Stimulated activated CD4-positive, alpha-beta T cell treated with anti-CD3 and anti-CD28 coated beads, Interleukin-1b, Interleukin-23, amount 100 ng/mL, for 1 hour (primary cell): Measurements from ENCODE around the gene TTLL1.
"Not testable (repeated sequence)": the region's sequence is repeated elsewhere in the genome, so short reads cannot be mapped to it uniquely, and the experiment has no call there.

Experiments
- DNase-seq, 2 donors: peaks; one replicate each; pipeline ENCODE4 v3.0.0-alpha.2; 2020; ENCODE audit warnings: low read depth in 2 of 2

Gene TTLL1

GRCh38 chr22:43013355-43014315, 75.6 kb downstream of the TTLL1 start:
- DNase-seq: no peak

DNA sequence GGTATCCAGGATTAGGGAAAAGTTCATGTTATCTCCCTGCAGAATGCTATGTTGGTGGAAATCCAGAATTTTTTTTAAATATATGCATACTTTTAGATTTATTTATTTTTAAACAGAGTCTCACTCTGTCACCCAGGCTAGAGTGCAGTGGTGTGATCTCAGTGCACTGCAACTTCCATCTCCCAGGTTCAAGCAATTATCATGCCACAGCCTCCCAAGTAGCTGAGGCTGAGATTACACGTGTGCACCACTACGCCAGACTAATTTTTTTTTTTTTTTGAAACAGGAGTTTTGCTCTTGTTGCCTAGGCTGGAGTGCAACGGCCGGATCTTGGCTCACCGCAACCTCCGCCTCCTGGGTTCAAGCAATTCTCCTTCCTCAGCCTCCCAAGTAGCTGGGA, 76.8 kb downstream of the TTLL1 start:
- DNase-seq: no peak

DNA sequence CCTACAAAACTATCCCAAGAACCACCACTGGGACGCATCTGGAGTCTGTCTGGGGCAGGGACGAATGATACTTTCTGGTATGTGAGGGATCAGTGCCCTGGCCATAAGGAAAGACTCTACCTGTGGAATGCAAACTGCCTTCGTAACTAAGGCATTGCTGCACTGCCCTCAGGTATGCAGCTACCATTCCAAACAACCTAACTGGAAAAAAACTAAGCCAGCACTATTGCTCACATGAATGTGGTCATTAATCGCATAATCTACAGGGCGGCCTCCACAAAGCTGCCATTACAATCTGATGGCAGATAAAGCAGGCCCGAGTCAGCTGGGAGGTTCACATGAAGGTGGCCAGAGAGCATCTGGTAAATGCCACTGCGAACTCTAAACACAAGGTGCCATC, 78.1 kb downstream of the TTLL1 start:
- DNase-seq: no peak

DNA sequence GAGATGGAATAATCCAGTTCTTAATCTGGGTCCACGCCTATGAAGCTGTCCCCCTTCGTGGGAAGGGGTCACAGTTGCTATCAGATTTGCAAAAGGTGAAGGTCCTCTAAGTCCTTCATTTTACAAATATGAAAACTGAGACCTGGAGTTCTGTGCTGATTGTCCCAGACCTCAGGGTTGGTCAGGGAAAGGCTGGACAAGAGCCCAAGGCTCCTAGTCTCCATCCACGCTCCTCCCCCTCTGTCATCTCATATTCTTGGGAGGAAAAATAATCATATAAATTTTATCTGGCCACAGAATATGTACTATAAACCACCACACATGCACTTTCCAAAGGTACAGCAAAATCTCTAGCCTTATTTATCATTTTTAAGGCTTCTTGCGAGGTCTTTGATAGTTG, 79.7 kb downstream of the TTLL1 start:
- no peak for DNase-seq

DNA sequence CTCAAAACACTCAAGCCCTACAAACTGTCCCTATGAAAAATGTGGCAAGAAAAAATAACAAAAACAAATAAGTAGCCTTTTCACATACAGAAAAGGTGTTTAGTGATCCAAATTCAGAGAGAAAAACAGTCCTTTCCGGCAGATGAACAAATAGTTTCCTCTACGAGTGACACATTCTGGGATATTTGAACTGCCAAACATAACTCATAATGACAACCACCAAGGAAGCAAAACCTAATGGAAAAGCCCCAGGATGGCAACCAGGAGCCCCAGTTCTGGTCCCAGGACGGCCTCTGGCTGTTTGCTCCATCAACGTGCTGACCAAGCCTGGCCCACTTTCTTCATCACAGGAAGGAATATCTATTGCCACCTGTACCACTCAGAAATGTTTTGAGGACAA, 80.3 kb downstream of the TTLL1 start:
- no peak for DNase-seq

- DNase-seq: no peak
These were observed 80.7 kb downstream of the TTLL1 start for GRCh38 chr22:43008509-43008908.

DNA sequence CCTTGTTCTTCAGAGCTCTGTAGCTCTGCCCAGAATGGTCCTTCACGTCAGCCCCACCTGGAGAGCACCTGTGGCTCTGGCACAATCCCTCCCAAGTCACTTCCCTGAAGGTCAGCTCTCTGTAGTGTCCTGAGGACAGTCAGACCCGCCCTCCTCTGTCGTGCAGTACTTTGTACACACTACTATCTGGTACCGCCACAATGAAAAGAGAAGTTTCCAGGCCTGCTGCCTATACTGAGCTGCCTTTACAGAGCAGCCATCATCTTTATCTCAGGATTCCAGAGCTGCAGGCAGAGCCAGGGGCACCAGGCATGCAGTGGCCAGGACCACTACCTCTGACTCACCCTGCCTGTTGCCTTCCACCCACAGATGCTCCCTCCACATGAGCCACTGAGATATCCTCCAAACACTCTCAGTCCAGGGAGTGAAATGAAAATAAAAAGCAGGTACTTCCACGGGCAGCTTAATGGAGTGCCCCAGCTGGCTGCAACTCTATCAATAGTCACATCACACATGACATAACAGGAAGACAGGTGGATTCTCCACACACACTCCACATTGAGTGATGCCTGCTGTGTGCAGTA, 81.6 kb downstream of the TTLL1 start:
- DNase-seq: no peak

DNA sequence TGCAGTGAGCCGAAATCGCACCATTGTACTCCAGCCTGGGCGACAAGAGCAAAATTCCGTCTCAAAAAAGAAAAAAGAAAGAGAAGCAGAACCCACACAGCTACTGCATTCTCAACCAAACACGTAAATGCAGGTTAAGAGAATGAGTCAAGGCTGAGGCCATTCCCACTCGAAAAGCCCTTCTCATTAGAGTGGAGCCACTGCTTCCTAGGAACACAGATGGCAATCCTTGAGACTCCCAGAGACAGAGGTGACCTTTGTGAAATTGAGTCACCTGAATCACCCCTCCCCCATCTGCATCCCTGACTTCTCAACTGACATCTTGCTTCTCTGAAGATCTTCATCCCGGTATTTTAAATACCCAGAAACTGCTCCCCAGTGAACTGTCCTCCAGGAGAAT, 82.4 kb downstream of the TTLL1 start:
- no peak for DNase-seq

- DNase-seq: no peak
These were observed 83.1 kb downstream of the TTLL1 start for GRCh38 chr22:43006016-43006505.

DNA sequence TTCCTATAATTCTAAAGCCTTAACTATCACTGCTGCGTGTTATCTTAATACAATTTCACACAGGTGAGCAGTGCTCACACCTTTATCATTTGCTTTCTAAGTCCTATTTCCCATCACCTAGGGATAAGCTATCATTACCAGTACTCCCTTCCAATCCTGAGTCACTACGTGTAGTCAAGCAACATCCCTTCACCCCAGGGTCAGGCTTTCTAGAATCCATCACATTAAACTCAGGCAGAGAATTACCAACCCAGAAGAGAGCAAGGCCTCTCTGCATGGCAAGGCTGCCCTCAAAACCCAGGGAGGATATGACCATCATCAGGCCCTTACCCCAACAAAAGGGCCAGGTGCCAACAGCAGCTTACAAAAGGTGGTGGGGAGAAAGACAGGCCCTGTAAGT, 84.1 kb downstream of the TTLL1 start:
- no peak for DNase-seq

- DNase-seq: no peak
These were observed 84.7 kb downstream of the TTLL1 start for GRCh38 chr22:43004362-43005035.

GRCh38 chr22:43002202-43002586, 87.0 kb downstream of the TTLL1 start:
- no peak for DNase-seq

DNA sequence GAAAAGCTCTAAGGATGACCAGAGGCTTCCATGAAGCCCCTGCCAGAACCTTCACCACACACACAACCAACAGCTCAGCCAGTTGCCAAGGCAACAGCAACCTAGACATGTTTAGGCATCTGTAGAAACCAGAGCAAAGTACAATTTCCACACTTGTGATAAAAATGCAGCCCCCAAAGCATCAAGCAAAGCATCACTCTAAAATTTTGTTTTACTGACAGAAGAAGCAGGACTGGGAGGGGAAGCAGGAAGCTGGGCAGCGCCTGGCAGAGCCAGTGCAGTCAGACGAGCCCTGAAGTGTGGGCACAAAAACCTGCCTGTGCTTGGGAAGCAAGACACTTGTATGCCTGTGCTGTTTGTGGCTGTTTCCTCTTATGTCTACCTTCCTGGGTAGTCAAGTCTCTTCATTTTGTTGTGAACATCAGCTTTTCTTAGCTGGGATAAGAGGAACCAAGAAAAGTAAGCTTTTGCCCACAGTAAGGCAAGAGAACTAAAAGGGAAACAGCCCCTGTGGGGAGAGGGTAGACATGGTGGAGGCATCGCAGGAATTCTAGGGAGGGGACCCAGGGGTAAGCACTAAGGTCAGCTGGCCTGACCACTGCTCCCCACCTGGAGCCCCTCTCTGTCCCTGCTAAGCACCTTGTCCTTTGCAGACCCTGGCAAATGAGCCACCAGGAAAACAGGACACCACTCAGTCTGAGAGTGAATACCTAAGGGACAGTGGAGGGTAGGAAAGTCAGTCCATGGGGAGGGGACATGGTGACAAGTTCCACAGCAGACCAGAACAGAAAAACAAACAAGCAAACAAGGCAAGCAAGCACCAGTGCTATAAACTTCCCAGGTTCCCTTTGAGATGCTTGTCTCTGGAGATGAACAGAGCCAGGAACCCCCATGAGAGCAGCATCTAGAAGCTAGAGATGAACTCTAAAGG, 87.7 kb downstream of the TTLL1 start:
- no peak for DNase-seq

GRCh38 chr22:43000441-43001175, 88.6 kb downstream of the TTLL1 start:
- DNase-seq: no peak

DNA sequence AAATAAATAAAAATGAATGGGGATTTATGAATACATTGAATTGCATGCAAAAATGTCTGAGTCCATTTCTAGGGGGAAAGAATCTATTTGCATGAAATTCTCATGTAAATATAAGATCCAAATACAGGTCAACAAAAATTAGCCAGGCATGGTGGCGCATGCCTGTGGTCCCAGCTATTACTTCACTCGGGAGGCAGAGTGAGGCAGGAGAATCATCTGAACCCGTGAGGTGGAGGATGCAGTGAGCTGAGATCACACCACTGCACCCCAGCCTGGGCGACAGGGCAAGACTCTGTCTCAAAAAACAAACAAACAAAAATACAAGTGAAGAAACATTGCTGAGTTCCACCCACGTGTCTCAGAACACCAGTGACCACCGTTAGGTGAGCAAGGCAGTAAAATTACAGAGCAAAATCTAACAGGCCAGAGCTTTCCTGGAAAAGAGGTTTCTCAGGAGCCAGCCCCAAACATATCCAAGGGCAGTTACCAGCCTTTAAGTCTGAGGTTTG, 91.6 kb downstream of the TTLL1 start:
- no peak for DNase-seq

- DNase-seq: no peak
These were observed 92.4 kb downstream of the TTLL1 start for GRCh38 chr22:42996646-42997365.

DNA sequence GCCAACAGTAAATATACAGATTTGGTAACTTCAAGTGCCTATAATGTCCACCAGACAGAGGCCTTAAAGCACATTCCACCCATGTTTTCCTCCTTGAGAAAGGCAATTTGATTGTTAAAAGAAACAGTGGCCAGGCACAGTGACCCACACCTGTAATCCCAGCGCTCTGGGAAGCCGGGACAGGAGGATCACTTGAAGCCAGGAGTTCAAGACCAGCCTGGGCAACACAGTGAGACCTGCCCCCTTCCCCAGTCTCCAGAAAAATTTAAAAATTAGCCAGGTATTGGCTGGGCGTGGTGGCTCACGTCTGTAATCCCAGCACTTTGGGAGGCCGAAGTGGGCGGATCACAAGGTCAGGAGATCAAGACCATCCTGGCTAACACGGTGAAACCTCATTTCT, 93.5 kb downstream of the TTLL1 start:
- not testable (repeated sequence) for DNase-seq

DNA sequence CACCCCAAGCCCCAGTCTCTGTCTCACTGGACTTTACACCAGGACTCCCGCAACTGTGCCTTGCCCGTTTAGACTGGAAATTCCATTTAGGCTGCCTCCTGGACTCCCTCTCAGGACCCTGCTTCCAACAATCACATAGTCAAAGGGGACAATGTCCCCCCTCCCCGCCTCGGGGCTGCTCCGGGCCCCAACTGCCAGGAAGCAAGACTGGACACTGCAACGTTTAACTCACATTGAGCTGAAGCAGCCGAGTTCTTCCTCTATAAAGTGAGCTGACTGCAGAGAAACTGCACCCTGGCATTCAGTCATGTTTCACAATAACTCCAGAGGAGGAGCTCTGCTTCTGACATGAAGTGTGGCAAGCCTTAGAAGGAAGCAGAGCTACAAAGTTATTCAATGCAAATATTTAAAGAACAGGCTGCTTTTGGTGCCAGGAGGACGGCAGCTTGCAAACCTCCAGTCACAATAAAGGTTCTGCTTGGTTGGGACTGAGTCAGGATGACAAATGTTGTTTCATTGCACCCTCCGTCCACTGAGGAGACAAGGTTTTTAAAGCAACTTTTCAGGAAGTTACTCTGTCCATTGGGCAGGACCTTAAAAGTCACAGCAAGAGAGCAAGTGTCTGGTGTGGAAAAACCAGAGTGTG, 94.2 kb downstream of the TTLL1 start:
- DNase-seq: no peak

DNA sequence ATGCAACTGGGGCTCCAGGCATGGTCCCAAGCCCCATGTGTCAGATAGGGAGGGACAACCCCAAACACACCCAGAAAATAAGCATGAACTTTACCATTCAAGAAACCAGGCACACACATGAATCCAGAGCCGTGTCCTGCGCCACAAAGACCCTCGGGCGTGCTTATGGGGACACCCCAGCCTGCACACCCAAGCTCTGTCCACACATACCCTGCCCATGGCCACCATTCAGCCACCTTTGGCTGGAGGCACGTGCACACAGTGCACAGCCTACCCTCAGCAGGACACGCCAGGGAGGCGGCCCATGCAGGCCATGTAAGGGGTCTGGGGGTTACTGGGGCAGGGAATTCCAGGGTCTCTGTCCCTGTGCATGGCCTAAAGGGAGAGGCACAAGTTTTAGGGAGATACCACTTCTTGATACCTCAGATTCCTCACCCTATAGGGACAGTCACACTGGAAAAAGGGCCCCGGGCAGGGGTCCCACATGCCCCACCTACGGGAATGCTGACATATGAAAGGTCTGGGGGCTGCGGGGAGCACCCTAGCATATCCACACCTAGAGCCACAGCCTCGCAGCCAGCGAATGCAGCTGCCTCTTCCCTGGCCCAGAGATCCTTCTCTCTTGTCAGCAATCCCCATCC, 94.8 kb downstream of the TTLL1 start:
- DNase-seq: no peak
